ENCODE data around the gene AJAP1. TPM values are rescaled to one million over a fixed set of nuclear protein-coding genes. Genes with fewer than 3 reads are reported as not detected.

AJAP1 gene
- total and polyA plus RNA-seq, 2 of the 13 experiments (the other 11 are each of a cell fraction or from before 2014, with no cell fraction given) = not detected

GRCh38 chr1:4711416-4712275, 57.2 kb downstream of the AJAP1 start:
- ChIA-PET CTCF (ENCODE audit: low intra/inter-chr PET ratio, low total read pairs) (no interaction called here), POLR2A (no interaction called here)
- H3K9me3 ChIP-seq (ENCODE audit: low read length) = peaks cover 13% of the 10 kb centered on the region; the same call in 1 of the 2 replicates
- H3K36me3 ChIP-seq (replicated peaks in 1 of 2; ENCODE audit: control insufficient read depth in 1 of 2, insufficient read depth in 2 of 2, low read length in 2 of 2) = no peaks in the 10 kb centered on the region
- in situ Hi-C loops (cut with HindIII; ENCODE audit: extremely low pct_ligation_motif_present, low pct_unique_long_range_greater_than_20kb) = no loop called here
- no peak overlapping the region for H3K27ac ChIP-seq (ENCODE audit: extremely low read length, insufficient read depth, low read length)
- H3K4me1 ChIP-seq (ENCODE audit: insufficient read depth, low read length) = peaks cover 15% of the 10 kb centered on the region
- no peaks in the 10 kb centered on the region for H4K20me1 ChIP-seq (ENCODE audit: insufficient read depth, low read length)
- peak overlapping the region; percentile 38; the same call in 1 of the 2 replicates for H3K4me2 ChIP-seq (ENCODE audit: low read depth, low read length)
- no peaks in the 10 kb centered on the region for H3K79me2 ChIP-seq (ENCODE audit: insufficient read depth, low read length)
- intact Hi-C loops (cut with micrococcal nuclease; ENCODE audit: unreplicated experiment) = no loop called here
- ATAC-seq (no peak), DNase-seq (ENCODE audit: low spot score) (no peak), FAIRE-seq (no peak)
- TF ChIP-seq RERE (CRISPR knock-in tag; IDR thresholded peaks at IDR 0.05; ENCODE audit: low read depth) = no peak
- no peak for TF ChIP-seq SP1 (IDR thresholded peaks at IDR 0.05)
- TF ChIP-seq SP1 (CRISPR knock-in tag; IDR thresholded peaks at IDR 0.05) = no peak
- TF ChIP-seq THYN1 (CRISPR knock-in tag; IDR thresholded peaks at IDR 0.05; ENCODE audit: borderline replicate concordance, low read depth) = no peak
- TF ChIP-seq SMAD1 (CRISPR knock-in tag; IDR thresholded peaks at IDR 0.05; ENCODE audit: borderline replicate concordance, low read depth) = no peak
- no peak for TF ChIP-seq TARDBP (CRISPR knock-in tag; IDR thresholded peaks at IDR 0.05)
- TF ChIP-seq HMG20A (CRISPR knock-in tag; IDR thresholded peaks at IDR 0.05; ENCODE audit: borderline replicate concordance) = no peak
- H3K9ac ChIP-seq (ENCODE audit: insufficient read depth, low read depth, low read length) = no peak overlapping the region
- WGBS (ENCODE audit: low lambda C conversion rate) = 86% methylated on average over 19 of the region's 66 CpGs
- no peaks in the 10 kb centered on the region; a peak in 2 of 5 replicates for H3K27me3 ChIP-seq (ENCODE audit: control insufficient read depth in 1 of 2, insufficient read depth in 2 of 2, low read length in 2 of 2)
- no peak overlapping the region for H3K4me3 ChIP-seq (replicated peaks in 1 of 3; ENCODE audit: insufficient read depth in 1 of 3, low read depth in 2 of 3, low read length in 3 of 3)
- BruUV-seq (replicated peaks) = no TSS peak
- H2AFZ ChIP-seq (ENCODE audit: low read length) = no peak overlapping the region
